Measurements from ENCODE around the gene BHMT. TPM values are rescaled to one million over a fixed set of nuclear protein-coding genes. Genes with fewer than 3 reads are reported as not detected.

BHMT gene
- total and polyA plus RNA-seq, 12 donors: 0.03 to 0.15 TPM; not detected in 10

GRCh38 chr5:79133657-79134451 lies 22.2 kb downstream of the BHMT start:
- peak; percentile 34 to 60 for DNase-seq
- Histone ChIP-seq H3K4me3 (peak overlapping the region in 8 of 10 donors; percentile 19 to 49 (median 34)), H3K27ac (peak overlapping the region in 5 of 10 donors; percentile 5 to 60 (median 31)), H3K27me3 (no peaks in the 10 kb centered on the region), H3K4me1 (peaks cover 0 to 13% (median 9%) of the 10 kb centered on the region in 9 donors), H3K9me3 (no peaks in the 10 kb centered on the region), H3K36me3 (no peaks in the 10 kb centered on the region)
- intact Hi-C loops (cut with DNase I): loop anchor here (1.0 to 10.0 kb wide), 14 partner anchors 107 to 951 kb away; no protein-coding TSS in a partner anchor
- WGBS, 2 donors: 4 to 7% methylated on average over 11 of the region's 11 CpGs
- peak; percentile 59 to 77 (median 68) for TF ChIP-seq CTCF (IDR thresholded peaks at IDR 0.05)
- ATAC-seq: peak; percentile 34 to 82 (median 70)

- ATAC-seq (no peak), DNase-seq (no peak)
- Histone ChIP-seq H3K4me1 (peaks cover 0 to 13% (median 9%) of the 10 kb centered on the region in 9 donors), H3K27ac (no peak overlapping the region), H3K36me3 (no peaks in the 10 kb centered on the region), H3K27me3 (no peaks in the 10 kb centered on the region), H3K9me3 (peaks cover 0 to 10% (median 0%) of the 10 kb centered on the region in 11 donors), H3K4me3 (no peak overlapping the region)
- no peak for TF ChIP-seq CTCF (IDR thresholded peaks at IDR 0.05)
- intact Hi-C loops (cut with DNase I): loop anchor here in 9 of 10 donors (5.0 to 10.0 kb wide), 5 partner anchors 231 to 949 kb away; no protein-coding TSS in a partner anchor
- WGBS, 2 donors: 93% methylated on average over 5 of the region's 5 CpGs
Observed at GRCh38 chr5:79135790-79136553, 24.4 kb downstream of the BHMT start.

GRCh38 chr5:79136618-79137017 lies 25.0 kb downstream of the BHMT start:
- Histone ChIP-seq H3K36me3 (no peaks in the 10 kb centered on the region), H3K27ac (no peak overlapping the region), H3K9me3 (peaks cover 0 to 14% (median 0%) of the 10 kb centered on the region in 11 donors), H3K27me3 (no peaks in the 10 kb centered on the region), H3K4me1 (peaks cover 0 to 13% (median 9%) of the 10 kb centered on the region in 9 donors), H3K4me3 (no peak overlapping the region)
- ATAC-seq (no peak), DNase-seq (no peak)
- 94 to 96% methylated on average over 2 of the region's 2 CpGs for WGBS, 2 donors
- intact Hi-C loops (cut with DNase I): loop anchor here in 9 of 10 donors (5.0 to 10.0 kb wide), 5 partner anchors 232 to 948 kb away; no protein-coding TSS in a partner anchor
- no peak for TF ChIP-seq CTCF (IDR thresholded peaks at IDR 0.05)

- Histone ChIP-seq H3K36me3 (no peaks in the 10 kb centered on the region), H3K4me1 (no peaks in the 10 kb centered on the region), H3K27me3 (no peaks in the 10 kb centered on the region), H3K27ac (no peak overlapping the region), H3K4me3 (no peak overlapping the region), H3K9me3 (peaks cover 0 to 14% (median 0%) of the 10 kb centered on the region in 11 donors)
- ATAC-seq: no peak
- 81 to 93% methylated on average over 3 of the region's 3 CpGs for WGBS, 2 donors
- no peak for DNase-seq
- no peak for TF ChIP-seq CTCF (IDR thresholded peaks at IDR 0.05)
- intact Hi-C loops (cut with DNase I): no loop called here
Observed at GRCh38 chr5:79140553-79140952, 28.9 kb downstream of the BHMT start.
